ENCODE results near the gene NAT9. TPM values are rescaled to one million over a fixed set of nuclear protein-coding genes. Genes with fewer than 3 reads are reported as not detected.

NAT9 gene
- total and polyA plus RNA-seq, 2 experiments from 2014 or later, result 29.2 to 34.8 TPM

GRCh38 chr17:74822335-74822938 lies 46.3 kb upstream of the NAT9 start:
- Histone ChIP-seq H3K4me1 (ENCODE audit: insufficient read depth) (no peaks in the 10 kb centered on the region), H3K9me3 (ENCODE audit: low read depth) (no peaks in the 10 kb centered on the region), H2AFZ (no peak overlapping the region), H4K20me1 (ENCODE audit: insufficient read depth, poor library complexity, severe bottlenecking) (no peaks in the 10 kb centered on the region), H3K9me2 (replicated peaks; ENCODE audit: insufficient read depth) (no peaks in the 10 kb centered on the region), H3K27ac (no peak overlapping the region), H3K36me3 (replicated peaks; ENCODE audit: insufficient read depth, low read depth) (no peaks in the 10 kb centered on the region), H3K27me3 (no peaks in the 10 kb centered on the region), H3K4me2 (no peak overlapping the region), H3K79me2 (no peaks in the 10 kb centered on the region), H3K4me3 (no peak overlapping the region)
- TF ChIP-seq EZH2 (IDR thresholded peaks at IDR 0.05; ENCODE audit: borderline replicate concordance) (no peak), EZH2phosphoT487 (IDR thresholded peaks at IDR 0.05; ENCODE audit: low read depth, severe bottlenecking, unreplicated experiment) (no peak)
- TF ChIP-seq, protein P1, sequence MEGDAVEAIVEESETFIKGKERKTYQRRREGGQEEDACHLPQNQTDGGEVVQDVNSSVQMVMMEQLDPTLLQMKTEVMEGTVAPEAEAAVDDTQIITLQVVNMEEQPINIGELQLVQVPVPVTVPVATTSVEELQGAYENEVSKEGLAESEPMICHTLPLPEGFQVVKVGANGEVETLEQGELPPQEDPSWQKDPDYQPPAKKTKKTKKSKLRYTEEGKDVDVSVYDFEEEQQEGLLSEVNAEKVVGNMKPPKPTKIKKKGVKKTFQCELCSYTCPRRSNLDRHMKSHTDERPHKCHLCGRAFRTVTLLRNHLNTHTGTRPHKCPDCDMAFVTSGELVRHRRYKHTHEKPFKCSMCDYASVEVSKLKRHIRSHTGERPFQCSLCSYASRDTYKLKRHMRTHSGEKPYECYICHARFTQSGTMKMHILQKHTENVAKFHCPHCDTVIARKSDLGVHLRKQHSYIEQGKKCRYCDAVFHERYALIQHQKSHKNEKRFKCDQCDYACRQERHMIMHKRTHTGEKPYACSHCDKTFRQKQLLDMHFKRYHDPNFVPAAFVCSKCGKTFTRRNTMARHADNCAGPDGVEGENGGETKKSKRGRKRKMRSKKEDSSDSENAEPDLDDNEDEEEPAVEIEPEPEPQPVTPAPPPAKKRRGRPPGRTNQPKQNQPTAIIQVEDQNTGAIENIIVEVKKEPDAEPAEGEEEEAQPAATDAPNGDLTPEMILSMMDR (IDR thresholded peaks at IDR 0.05; ENCODE audit: poor library complexity), result no peak
- DNase-seq (ENCODE audit: low spot score), result no peak
- WGBS (ENCODE audit: low lambda C conversion rate, missing lambda C conversion rate), result 83% methylated on average over 15 of the region's 15 CpGs

GRCh38 chr17:74821655-74822334 lies 45.6 kb upstream of the NAT9 start:
- Histone ChIP-seq H3K79me2 (no peaks in the 10 kb centered on the region), H3K9me2 (replicated peaks; ENCODE audit: insufficient read depth) (no peaks in the 10 kb centered on the region), H3K4me2 (no peak overlapping the region), H3K4me3 (no peak overlapping the region), H4K20me1 (ENCODE audit: insufficient read depth, poor library complexity, severe bottlenecking) (no peaks in the 10 kb centered on the region), H3K27me3 (no peaks in the 10 kb centered on the region), H2AFZ (no peak overlapping the region), H3K4me1 (ENCODE audit: insufficient read depth) (no peaks in the 10 kb centered on the region), H3K27ac (no peak overlapping the region), H3K9me3 (ENCODE audit: low read depth) (no peaks in the 10 kb centered on the region), H3K36me3 (replicated peaks; ENCODE audit: insufficient read depth, low read depth) (no peaks in the 10 kb centered on the region)
- no peak for DNase-seq (ENCODE audit: low spot score)
- 85% methylated on average over 13 of the region's 13 CpGs for WGBS (ENCODE audit: low lambda C conversion rate, missing lambda C conversion rate)
- TF ChIP-seq EZH2 (IDR thresholded peaks at IDR 0.05; ENCODE audit: borderline replicate concordance) (no peak), EZH2phosphoT487 (IDR thresholded peaks at IDR 0.05; ENCODE audit: low read depth, severe bottlenecking, unreplicated experiment) (no peak)
- TF ChIP-seq, protein P1 (IDR thresholded peaks at IDR 0.05; ENCODE audit: poor library complexity), result no peak

DNA sequence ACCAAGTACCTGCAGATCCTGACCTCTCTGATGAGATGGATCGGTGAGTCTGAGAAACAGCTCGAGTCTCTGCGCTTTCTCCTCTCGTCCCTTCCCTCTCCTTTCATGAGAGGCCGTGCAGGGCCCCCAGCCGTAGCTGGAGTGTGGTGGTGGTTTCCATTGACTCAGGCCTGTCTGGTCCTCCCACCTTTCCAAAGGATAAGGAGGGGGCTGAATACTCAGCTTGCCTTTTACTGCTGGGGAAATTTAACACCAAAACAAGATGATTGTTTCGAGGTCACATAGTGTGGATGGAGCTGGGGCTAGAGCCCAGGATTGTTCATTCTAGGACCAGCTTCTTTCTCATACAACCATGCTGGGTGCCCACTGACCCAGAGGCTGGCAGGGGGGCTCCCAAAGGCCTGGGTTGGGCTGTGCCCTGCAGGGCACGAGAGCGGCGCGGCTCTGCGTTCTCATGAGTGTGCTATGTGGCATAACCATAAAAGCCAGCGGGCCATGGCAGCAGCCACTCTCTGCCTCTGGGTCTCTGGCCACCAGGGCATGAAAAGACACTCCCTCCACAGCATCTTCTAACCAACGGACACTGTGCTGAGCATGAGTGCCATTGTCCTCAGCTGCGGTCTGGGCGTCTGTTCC lies 43.8 kb upstream of the NAT9 start:
- Histone ChIP-seq H3K36me3 (replicated peaks; ENCODE audit: insufficient read depth, low read depth) (no peaks in the 10 kb centered on the region), H3K4me1 (ENCODE audit: insufficient read depth) (no peaks in the 10 kb centered on the region), H3K4me2 (no peak overlapping the region), H3K4me3 (no peak overlapping the region), H3K79me2 (no peaks in the 10 kb centered on the region), H3K27me3 (no peaks in the 10 kb centered on the region), H3K9me2 (replicated peaks; ENCODE audit: insufficient read depth) (no peaks in the 10 kb centered on the region), H3K9me3 (ENCODE audit: low read depth) (no peaks in the 10 kb centered on the region), H2AFZ (no peak overlapping the region), H3K27ac (no peak overlapping the region), H4K20me1 (ENCODE audit: insufficient read depth, poor library complexity, severe bottlenecking) (no peaks in the 10 kb centered on the region)
- DNase-seq (ENCODE audit: low spot score), result no peak
- TF ChIP-seq EZH2 (IDR thresholded peaks at IDR 0.05; ENCODE audit: borderline replicate concordance) (no peak), EZH2phosphoT487 (IDR thresholded peaks at IDR 0.05; ENCODE audit: low read depth, severe bottlenecking, unreplicated experiment) (no peak)
- TF ChIP-seq, protein P1 (IDR thresholded peaks at IDR 0.05; ENCODE audit: poor library complexity), result no peak
- WGBS (ENCODE audit: low lambda C conversion rate, missing lambda C conversion rate), result 94% methylated on average over 16 of the region's 16 CpGs
